SH-SY5Y (cell line): ENCODE data around the gene HSD17B3.

Experiments used
- GATA2 ChIP-seq: IDR thresholded peaks from 2 replicates; pipeline ENCODE4 v1.6.1; 2011; ENCODE audit warnings: mild to moderate bottlenecking, low read depth, low read length
- GATA3 ChIP-seq: IDR thresholded peaks from 2 replicates; pipeline ENCODE4 v1.6.1; 2011; ENCODE audit warnings: low read depth, mild to moderate bottlenecking, low read length, moderate library complexity

DNA sequence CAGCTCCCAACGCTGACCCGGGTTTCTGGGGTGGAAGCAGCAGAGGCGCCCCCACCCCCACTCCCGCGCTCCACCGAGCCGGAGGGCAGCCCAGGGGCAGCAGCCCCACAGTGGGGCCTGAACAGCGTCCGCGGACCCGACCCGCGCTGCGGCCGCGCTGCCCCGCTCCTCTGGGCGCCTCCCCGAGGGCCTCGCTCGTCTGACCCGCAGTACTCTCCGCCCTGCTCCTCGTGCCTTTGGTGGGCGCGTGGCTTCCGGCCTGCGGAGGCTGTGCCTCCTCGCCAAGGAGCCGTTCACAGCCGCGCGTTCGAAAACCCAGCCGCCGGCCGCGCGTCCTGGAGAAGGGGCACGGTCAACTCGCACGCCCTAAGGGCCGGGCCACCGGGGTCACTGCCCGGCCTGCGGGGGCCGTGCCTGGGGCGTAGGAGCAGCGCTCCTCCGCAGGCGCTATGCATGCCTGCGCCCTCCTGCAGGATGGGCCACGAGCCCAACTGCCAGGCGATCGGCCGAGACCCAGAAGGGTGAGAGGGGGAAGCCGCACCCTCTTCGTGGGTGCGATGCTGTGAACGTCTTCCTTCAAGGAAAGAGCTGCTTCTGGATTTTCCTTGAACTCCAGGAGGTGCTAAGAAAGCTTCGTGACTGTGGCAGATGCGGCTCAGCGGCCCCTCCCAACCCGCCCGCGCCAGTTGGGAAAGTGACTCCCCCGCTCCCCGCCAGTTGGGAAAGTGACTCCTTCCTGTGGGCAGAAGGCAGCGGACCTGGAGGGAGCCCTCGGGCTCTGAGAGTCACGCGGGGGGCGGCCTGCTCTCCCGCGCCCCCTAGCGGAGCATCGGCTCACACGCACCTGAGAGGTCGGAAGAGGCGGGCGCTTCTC lies 82.7 kb downstream of the HSD17B3 start:
- TF ChIP-seq GATA2 (no peak), GATA3 (no peak)
